Jurkat, Clone E6-1 (cell line): ENCODE data around the gene ZNF439. TPM values are rescaled to one million over a fixed set of nuclear protein-coding genes. Genes with fewer than 3 reads are reported as not detected.
A peak's percentile ranks its signal among the peaks of the same experiment; 100 is the strongest.
"Not testable (repeated sequence)": the region's sequence is repeated elsewhere in the genome, so short reads cannot be mapped to it uniquely, and the experiment has no call there.

ENCODE experiments used
- DNase-seq: peaks from one replicate; pipeline ENCODE4 v3.0.0-alpha.2; 2011; ENCODE audit warnings: low read depth, low spot score
- H3K4me3 ChIP-seq: 2 replicates; pipeline ENCODE4 v1.5.1; 2011; ENCODE audit warnings: mild to moderate bottlenecking, low read length, control low read depth, moderate library complexity
- polyA plus RNA-seq: library from polyadenylated mRNA; unstranded; fragments of >200 nt; gene quantifications from one replicate; pipeline ENCODE4 v1.2.1, GENCODE V29; 2012; ENCODE audit warnings: missing spikeins; ENCODE audit not compliant: insufficient read length, insufficient read depth

ZNF439 gene
- polyA plus RNA-seq, result not detected

DNA sequence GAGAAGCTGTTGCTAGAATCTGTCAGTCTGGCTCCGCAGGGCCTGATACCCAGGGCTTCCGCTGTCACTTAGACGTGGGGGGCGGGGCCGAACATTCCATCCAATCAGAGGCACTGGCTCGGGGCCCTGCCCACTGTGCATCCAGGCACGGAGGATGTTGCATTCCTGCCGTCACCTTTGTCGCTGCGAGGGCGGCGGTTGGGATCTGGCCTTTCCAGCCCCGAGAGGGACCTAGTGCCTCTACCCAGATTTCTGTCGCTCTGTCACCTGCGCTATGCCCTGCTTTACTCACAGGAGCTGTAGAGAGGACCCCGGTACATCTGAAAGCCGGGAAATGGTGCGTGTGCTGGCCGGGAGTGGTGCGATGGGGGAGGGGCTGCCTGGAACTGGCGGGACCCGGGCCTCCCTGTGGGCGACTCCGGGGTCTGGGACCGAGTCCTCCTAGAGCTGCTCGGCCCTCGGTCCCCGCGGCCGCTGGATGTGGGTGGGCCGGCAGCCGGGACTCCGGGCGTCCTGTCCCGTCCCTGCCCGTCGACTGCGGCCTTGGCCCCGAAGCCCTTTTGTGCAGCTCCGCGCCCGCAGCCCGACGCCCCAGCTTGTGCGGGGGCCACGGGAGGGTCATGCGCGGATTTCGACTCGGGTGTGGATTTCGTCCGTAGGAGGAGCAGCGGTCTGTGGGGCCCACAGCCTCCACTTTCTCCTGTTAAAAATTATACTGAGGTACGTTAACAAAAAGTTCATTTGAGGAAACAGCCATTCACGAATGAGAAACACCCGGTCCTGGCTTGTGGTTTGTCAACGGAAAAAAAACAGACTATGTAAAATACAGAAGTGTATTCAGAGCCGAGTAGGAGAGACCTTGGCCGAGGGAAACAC lies at the start of gene ZNF439:
Gene ZNF439, plus strand, starts transcription at position 133 of the 876 bp plus-strand sequence. Its CDS starts 142 bp downstream, at position 275.
- H3K4me3 ChIP-seq, result peak within 1 kb of the TSS; percentile 64
- DNase-seq, result peak; percentile 82

DNA sequence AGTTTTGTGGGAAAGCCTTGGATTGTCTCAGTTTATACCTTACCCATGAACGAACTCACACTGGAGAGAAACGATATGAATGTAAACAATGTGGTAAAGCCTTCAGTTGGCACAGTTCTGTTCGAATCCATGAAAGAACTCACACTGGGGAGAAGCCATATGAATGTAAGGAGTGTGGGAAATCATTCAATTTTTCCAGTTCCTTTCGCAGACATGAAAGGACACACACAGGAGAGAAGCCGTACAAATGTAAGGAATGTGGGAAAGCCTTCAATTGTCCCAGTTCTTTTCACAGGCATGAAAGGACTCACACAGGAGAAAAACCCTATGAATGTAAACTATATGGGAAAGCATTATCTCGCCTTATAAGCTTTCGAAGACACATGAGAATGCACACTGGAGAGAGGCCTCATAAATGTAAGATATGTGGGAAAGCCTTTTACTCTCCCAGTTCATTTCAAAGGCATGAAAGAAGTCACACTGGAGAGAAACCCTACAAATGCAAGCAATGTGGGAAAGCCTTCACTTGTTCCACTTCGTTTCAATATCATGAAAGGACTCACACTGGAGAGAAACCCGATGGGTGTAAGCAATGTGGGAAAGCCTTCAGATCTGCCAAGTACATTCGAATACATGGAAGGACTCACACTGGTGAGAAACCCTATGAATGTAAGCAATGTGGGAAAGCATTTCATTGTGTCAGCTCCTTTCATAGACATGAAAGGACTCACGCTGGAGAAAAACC lies 42.0 kb upstream of the ZNF439 start:
- no peak for DNase-seq
- H3K4me3 ChIP-seq, result no peak overlapping the region

DNA sequence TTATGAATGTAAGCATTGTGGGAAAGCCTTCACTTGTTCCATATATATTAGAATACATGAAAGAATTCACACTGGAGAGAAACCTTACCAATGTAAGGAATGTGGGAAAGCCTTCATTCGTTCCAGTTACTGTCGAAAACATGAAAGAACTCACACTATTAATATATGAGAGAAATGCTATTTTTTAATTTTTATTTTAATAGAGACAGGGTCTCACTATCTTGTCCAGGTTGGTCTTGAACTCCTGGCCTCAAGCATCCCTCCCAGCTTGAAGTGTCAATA lies 41.5 kb upstream of the ZNF439 start:
- DNase-seq, result no peak

DNA sequence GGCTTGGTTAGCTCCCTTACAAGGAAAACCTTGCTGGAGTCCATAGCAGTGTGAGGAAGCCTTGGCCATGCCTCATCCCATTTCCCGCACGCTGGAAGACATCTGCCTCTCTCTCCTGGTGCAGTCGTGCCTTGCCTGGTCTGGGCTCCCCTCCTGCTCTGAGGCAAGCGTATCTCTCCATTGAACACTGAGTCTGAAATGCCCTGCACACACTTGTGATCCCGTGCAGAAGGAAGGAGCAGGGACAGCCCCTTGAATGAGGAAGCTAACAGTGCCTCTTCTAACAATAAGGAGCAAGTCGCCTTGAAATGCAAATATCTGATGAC lies 34.9 kb upstream of the ZNF439 start:
- no peak for DNase-seq

More for the DNA sequence above, 41.5 kb upstream of the ZNF439 start:
- H3K4me3 ChIP-seq, result no peak overlapping the region

GRCh38 chr19:11814029-11814699 lies 34.4 kb upstream of the ZNF439 start, which contains the start of gene ZNF440:
TSS of gene ZNF440 (plus strand) at chr19:11814273. CDS start at chr19:11814448, 175 bp downstream.
- peak; percentile 78 for DNase-seq
- peak within 1 kb of the TSS; percentile 95 for H3K4me3 ChIP-seq

More for the DNA sequence above, 34.9 kb upstream of the ZNF439 start:
- peak overlapping the region; percentile 95 for H3K4me3 ChIP-seq

DNA sequence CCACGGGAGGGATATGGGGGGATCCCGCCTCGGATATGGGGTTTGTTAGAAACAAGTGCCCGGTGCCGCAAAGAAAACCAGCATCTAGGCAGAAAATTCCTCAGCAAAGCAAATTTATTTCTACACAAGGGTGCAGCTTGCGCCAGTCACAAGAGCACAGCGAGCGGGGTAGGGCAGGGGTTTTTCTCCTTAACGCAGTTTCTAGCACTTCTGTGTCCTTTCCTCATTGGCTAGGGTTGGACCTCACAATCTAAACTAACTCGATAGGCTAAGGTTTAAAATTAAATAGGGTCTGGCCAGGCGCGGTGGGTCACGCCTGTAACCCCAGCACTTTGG lies 33.9 kb upstream of the ZNF439 start:
- peak overlapping the region; percentile 95 for H3K4me3 ChIP-seq
- DNase-seq, result no peak

GRCh38 chr19:11821474-11822109 lies 26.9 kb upstream of the ZNF439 start:
- DNase-seq, result no peak
- H3K4me3 ChIP-seq, result no peak overlapping the region

GRCh38 chr19:11828957-11829876 lies 19.3 kb upstream of the ZNF439 start:
- H3K4me3 ChIP-seq, DNase-seq: not testable (repeated sequence)

DNA sequence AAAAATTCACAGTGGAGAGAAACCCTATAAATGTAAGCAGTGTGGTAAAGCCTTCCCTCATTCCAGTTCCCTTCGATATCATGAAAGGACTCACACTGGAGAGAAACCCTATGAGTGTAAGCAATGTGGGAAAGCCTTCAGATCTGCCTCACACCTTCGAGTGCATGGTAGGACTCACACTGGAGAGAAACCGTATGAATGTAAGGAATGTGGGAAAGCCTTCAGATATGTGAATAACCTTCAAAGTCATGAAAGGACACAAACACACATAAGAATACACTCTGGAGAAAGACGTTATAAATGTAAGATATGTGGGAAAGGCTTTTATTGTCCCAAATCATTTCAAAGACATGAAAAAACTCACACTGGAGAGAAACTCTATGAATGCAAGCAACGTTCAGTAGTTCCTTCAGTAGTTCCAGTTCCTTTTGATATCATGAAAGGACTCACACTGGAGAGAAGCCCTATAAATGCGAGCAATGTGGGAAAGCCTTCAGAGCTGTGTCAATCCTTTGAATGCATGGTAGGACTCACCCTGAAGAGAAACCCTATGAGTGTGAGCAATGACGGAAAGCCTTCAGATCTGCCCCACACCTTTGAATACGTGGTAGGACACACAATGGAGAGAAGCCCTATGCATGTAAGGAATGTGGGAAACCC lies 16.1 kb upstream of the ZNF439 start:
- no peak overlapping the region for H3K4me3 ChIP-seq
- no peak for DNase-seq

GRCh38 chr19:11833541-11833940 lies 15.0 kb upstream of the ZNF439 start:
- DNase-seq, result no peak
- H3K4me3 ChIP-seq, result no peak overlapping the region

DNA sequence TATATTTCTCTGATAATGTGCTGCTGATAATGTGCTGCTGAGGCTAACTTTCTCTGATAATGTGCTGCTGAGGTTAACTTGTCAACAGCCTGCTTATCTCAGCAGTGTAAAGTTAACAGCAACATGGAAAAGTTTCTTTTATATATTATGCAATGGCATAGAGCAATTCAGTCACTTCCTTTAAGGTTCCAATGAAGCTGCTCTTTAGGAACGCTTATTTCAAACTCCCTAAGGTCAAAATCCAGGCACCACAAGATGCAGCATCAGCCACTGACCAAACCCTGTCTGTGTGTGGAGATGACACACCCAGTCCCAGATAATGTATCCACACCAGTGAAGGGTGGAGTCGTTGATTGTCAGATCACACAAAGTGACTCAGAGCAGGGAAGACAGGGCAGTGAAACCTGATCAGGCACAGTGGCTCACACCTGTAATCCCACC lies 12.9 kb upstream of the ZNF439 start:
- DNase-seq, H3K4me3 ChIP-seq: not testable (repeated sequence)

GRCh38 chr19:11843722-11844121 lies 4.8 kb upstream of the ZNF439 start:
- DNase-seq, result no peak
- no peak overlapping the region for H3K4me3 ChIP-seq

- not testable (repeated sequence) for DNase-seq, H3K4me3 ChIP-seq
Measured at GRCh38 chr19:11847615-11848014, 911 bp upstream of the ZNF439 start.

DNA sequence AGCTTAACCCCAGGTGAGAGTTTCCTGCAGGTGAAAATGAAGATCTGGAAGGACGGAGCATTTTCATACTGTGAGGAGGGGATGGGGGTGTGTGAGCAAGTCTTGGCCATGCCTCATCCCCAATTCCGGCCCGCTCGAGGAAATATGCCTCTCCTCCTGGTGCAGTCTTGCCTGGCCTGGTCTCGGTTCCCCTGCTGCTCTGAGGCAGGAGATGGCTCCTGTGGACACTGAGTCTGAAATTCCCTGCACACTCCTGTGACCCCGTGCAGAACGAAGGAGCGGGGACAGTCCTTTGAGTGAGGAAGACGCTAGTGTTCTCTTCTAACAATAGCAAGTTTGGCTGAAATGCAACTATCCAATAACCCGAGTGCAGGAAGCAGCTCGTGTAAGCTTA lies 329 bp upstream of the ZNF439 start:
- peak overlapping the region; percentile 64; the same call in 1 of the 2 replicates for H3K4me3 ChIP-seq
- no peak for DNase-seq

GRCh38 chr19:11850289-11850688 lies 1.8 kb downstream of the ZNF439 start:
- H3K4me3 ChIP-seq, DNase-seq: not testable (repeated sequence)

- H3K4me3 ChIP-seq, result no peak overlapping the region
- no peak for DNase-seq
Measured at GRCh38 chr19:11853358-11853757, 4.8 kb downstream of the ZNF439 start.

DNA sequence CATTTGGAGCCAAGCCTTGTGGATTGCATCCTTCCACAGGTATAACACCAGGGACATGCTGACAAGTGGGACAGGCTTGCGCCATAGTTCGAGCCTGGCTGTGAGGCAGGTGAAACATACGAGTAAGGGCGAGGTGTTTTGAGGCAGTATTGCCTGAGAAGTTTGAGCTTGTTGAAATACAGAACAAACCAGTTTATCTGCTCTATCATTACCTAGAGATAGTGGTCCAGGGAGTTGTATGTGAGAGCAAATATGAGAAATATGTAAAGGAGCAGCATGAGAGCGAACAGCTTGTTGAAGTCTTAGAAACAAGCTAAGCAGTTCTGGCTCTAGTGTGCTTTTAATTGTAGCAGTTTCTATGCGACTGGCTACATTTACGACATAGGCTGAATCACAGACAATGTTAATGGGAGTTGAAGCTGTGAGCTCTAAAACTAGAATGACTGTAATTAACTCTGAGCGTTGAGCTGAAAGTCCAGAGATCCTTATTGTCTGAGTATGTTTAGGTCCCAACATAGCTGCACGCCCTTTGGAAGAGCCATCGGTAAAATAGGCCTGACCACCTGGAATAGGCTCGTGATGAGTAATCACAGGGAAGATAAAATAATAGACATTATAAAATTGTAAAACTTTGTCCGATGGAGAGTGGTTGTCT lies 8.2 kb downstream of the ZNF439 start:
- no peak overlapping the region for H3K4me3 ChIP-seq
- no peak for DNase-seq
